Measurements from ENCODE around the gene FBRSL1. TPM values are rescaled to one million over a fixed set of nuclear protein-coding genes. Genes with fewer than 3 reads are reported as not detected.

FBRSL1 gene
- total RNA-seq, 1 donor: 23.7 TPM

GRCh38 chr12:132507656-132508490 is 17.9 kb downstream of the FBRSL1 start:
- DNase-seq (ENCODE audit: low read depth in 2 of 3, low spot score in 2 of 3): no peak

DNA sequence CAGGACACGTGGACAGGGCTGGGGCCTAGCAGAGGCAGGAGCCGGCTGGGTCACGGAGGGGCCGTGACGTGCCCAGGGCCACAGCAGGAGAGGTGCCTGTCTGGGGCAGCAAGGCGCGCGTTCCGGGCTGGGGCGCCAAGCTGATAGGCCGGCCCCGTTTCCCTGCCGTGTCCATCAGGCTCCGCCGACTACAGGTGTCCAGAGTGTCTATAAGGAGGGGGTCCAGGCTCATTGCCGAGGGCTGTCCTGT is 18.5 kb downstream of the FBRSL1 start:
- DNase-seq (ENCODE audit: low read depth in 2 of 3, low spot score in 2 of 3): no peak

- no peak for DNase-seq (ENCODE audit: low read depth in 2 of 3, low spot score in 2 of 3)
These were observed 19.1 kb downstream of the FBRSL1 start for GRCh38 chr12:132508860-132509732.

DNA sequence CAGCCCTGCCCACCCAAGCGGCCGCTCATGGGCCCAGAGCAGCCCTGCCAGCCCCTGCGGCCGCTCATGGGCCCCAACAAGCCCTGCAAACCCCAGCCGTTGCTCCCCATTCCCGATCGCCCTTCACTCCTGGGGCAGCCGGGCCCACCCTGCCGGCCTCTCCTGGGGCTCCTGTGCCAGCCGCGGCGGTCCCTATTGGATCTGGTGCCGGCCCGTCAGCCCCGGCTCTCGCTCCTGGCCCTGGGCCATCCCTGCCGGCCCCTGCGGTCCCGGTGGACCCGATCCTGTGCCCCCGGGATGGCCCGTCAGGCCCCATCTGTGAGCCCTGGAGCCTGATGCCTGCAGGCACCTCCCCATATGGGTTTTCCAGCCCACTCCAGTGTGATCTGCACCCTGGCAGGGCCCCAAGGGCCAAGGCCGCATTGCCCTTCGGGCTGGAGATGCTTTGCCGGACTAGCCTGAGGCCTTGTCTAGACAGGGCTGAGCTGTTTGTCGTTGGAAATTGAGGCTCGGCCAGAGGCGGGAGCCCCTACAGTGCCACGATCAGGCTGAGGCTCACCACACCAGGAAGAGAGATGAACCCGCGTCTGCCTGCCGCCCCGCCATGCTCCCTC is 20.3 kb downstream of the FBRSL1 start:
- no peak for DNase-seq (ENCODE audit: low read depth in 2 of 3, low spot score in 2 of 3)

GRCh38 chr12:132510746-132511477 is 21.0 kb downstream of the FBRSL1 start:
- no peak for DNase-seq (ENCODE audit: low read depth in 2 of 3, low spot score in 2 of 3)

GRCh38 chr12:132511516-132512196 is 21.7 kb downstream of the FBRSL1 start:
- no peak for DNase-seq (ENCODE audit: low read depth in 2 of 3, low spot score in 2 of 3)

DNA sequence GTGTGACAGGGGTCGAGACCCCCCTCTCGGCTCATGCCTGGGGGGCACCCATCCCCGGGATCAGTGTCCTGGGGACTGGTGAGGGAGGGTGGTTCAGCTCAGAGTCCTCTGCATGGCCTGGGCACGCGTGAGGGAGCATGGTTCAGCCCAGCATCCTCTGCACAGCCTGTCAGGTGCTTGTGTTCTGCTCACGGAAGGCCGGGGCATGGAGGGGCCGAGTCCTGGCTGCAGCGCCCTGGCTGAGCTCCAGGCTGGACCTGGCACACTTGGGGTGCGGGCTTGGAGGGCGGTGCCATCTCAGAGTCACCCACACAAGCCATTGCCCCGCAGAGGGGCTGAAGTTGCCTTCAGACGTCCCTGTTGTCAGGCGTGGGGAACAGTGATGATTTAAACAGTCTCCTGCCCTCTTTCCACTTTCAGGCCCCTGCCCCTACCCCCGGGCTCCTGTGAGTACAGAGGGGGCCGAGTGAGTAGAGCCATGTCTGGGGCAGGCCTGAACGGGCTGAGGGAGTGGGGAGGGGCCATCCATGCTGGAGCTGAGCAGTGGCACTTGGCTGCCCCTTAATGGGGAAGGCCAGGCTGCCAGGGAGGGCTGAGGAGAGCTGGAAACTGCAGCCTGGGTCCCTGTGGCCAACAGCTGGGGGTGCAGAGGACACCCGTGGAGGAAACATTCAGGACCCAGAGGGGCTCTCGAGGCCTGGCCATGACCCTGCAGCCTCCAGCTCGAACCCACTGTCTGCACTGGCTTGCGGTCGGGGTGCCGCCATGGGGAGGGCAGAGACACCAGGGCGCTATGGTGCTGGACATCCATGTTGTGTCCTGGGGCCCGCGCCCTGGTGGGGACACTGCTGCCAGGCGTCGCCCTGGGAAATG is 22.5 kb downstream of the FBRSL1 start:
- DNase-seq (ENCODE audit: low read depth in 2 of 3, low spot score in 2 of 3): no peak

GRCh38 chr12:132513070-132513398 is 23.1 kb downstream of the FBRSL1 start:
- DNase-seq (ENCODE audit: low read depth in 2 of 3, low spot score in 2 of 3): no peak

- no peak for DNase-seq (ENCODE audit: low read depth in 2 of 3, low spot score in 2 of 3)
These were observed 23.6 kb downstream of the FBRSL1 start for GRCh38 chr12:132513458-132514135.

DNA sequence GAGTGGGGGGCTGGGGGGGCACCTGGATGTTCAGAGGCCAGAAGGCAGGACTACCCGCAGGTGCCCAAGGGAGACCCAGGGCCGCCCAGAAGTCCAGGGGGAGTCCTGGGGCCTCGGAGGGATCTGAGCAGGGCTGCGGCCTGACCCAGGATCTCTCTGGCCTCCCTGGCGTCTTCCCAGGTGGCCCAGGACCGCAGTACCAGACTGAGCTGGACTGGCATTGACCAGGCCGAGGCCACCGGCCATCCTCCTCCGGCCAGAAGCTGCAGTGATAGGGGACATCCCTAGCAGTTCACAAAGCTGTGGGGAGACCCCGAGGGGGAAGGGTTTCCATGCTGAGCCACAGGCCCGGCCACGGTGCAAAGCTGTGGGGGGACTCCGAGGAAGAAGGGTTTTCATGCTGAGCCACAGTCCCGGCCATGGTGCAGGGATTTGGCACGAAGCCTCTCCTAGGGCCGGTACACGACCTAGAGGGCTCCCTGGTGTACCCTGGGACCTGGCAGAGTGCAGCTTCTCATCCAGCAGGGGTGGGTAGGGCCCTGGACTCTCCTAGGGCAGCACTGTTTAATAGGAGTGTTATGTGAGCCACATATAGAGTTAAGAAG is 24.4 kb downstream of the FBRSL1 start:
- no peak for DNase-seq (ENCODE audit: low read depth in 2 of 3, low spot score in 2 of 3)

GRCh38 chr12:132514838-132515237 is 24.9 kb downstream of the FBRSL1 start:
- DNase-seq (ENCODE audit: low read depth in 2 of 3, low spot score in 2 of 3): no peak

DNA sequence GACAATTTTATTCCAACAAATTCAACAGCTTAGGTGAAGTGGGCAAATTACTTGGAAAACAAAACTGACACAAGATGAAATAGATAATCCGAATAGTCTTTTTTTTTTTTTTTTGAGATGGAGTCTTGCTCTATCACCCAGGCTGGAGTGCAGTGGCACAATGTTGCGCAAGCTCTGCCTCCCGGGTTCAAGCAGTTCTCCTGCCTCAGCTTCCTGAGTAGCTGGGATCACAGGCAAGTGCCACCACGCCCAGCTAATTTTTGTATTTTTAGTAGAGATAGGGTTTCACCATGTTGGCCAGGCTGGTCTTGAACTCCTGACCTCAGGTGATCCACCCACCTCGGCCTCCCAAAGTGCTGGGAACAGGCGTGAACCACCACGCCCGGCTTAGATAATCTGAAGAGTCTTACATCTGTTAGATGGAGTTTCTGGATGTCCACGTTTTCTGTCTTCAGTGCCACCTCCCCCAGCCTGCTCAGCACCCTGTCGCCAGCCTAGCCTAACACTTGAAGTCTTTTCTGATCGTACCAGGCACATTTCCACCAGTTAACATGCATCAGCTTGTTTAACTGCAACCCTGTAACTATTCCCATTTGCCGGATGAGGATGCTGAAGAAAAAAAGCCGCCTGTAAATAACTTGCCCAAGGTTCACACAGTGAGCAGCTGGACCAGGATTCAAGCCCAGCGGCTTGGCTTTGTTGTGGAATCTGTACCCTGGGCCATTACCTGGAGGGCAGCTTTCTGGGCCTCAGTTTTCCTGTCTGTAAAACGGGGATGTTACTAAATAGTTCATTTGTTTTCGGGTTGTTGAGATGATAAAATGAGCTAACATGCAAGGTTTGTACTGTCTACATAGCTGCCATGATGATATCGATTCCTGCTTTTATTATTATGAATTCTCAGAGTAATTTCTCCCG is 26.4 kb downstream of the FBRSL1 start:
- DNase-seq (ENCODE audit: low read depth in 2 of 3, low spot score in 2 of 3): no peak

GRCh38 chr12:132517013-132517739 is 27.2 kb downstream of the FBRSL1 start:
- DNase-seq (ENCODE audit: low read depth in 2 of 3, low spot score in 2 of 3): no peak

- no peak for DNase-seq (ENCODE audit: low read depth in 2 of 3, low spot score in 2 of 3)
These were observed 27.8 kb downstream of the FBRSL1 start for GRCh38 chr12:132517740-132518100.

DNA sequence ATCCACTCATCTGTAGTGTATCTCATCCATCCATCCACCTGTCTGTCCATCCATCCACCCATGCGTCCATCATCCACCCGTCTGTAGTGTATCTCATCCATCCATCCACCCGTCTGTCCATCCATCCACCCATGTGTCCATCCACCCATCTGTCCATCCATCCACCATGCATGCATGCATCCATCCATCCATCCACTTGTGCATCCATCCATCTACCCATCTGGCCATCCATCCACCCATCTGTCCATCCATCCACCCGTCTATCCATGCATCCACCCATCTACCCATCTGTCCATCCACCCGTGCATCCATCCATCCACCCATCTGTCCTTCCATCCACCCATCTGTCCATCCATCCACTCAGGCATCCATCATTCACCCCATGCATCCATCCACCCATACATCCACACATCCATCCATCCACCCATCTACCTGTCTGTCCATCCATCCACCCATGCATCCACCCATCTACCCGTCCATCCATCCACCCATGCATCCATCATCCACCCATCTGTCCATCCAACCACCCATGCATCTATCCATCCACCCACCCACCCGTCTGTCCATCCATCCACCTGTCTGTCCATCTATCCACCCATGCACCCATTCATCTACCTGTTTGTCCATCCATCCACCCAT is 28.5 kb downstream of the FBRSL1 start:
- no peak for DNase-seq (ENCODE audit: low read depth in 2 of 3, low spot score in 2 of 3)

DNA sequence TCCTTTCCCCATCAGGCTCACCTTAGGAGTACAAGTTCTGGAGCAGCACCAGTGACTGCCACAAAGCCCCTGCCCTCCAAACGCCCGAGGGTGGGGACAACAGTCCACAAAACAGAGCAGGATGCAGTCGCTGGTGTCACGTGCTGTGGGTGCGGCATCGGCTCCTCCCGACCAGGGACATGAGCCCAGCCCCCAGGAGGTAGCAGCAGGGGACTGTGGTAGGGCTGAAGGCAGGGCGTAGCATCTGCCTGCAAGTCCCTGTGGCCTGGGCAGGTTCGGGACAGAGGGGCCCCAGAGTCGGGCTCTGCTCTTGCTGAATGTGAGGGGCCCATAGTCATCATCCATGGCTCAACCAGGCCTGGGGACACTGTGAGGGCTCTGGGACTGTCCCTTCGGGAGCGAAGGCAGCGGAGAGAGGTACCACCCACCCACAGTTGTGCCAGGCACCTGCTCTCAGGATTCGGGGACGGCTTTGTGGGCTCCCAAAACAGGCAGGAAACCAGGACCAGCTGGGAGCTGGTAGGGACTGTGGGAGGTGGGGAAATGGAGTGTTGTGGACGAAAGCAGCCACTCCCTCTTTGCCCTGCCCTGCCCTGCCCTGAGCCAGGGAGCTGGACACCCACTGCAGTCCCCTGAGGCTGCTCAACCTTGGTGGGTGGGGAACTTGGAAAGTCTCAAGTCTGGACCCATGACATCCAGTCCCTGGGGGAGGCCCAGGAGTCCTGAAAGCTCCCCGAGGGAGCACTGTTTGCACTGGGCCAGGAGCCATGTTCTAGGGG is 30.7 kb downstream of the FBRSL1 start:
- DNase-seq (ENCODE audit: low read depth in 2 of 3, low spot score in 2 of 3): no peak

All from hematopoietic multipotent progenitor cell (in vitro differentiated cells).